ENCODE measurements around the gene FGFR2. TPM values are rescaled to one million over a fixed set of nuclear protein-coding genes. Genes with fewer than 3 reads are reported as not detected.

Gene FGFR2
- total and polyA plus RNA-seq, 9 of the 15 experiments (the other 6 are each of a cell fraction or from before 2014, with no cell fraction given), result 0.20 TPM; not detected in 8

DNA sequence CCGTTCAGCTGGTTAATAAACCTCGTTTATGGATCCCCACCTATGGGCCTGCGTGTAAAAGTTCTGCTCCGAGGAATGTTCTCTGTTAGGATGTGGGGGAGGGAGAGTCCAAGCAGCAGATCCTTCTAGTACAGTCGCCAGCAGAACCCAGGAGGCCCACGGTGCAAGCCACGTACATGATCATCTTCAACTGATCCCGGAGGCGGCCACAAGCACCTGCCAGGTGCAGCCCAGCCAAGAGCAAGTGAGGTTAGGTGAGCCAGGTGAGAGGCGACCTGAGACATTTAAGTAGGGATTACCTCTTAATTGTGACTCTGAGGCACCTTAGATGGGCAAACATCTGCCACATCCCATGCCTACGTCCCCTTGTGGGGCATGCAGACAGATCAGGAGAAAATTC, 18.0 kb upstream of the FGFR2 start (continued):
- TF ChIP-seq, protein P1, sequence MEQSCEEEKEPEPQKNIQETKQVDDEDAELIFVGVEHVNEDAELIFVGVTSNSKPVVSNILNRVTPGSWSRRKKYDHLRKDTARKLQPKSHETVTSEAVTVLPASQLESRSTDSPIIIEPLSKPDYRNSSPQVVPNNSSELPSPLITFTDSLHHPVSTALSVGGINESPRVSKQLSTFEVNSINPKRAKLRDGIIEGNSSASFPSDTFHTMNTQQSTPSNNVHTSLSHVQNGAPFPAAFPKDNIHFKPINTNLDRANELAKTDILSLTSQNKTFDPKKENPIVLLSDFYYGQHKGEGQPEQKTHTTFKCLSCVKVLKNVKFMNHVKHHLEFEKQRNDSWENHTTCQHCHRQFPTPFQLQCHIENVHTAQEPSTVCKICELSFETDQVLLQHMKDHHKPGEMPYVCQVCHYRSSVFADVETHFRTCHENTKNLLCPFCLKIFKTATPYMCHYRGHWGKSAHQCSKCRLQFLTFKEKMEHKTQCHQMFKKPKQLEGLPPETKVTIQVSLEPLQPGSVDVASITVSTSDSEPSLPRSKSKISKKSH (CRISPR knock-in tag; IDR thresholded peaks at IDR 0.05), result no peak
- TF ChIP-seq, protein P2, sequence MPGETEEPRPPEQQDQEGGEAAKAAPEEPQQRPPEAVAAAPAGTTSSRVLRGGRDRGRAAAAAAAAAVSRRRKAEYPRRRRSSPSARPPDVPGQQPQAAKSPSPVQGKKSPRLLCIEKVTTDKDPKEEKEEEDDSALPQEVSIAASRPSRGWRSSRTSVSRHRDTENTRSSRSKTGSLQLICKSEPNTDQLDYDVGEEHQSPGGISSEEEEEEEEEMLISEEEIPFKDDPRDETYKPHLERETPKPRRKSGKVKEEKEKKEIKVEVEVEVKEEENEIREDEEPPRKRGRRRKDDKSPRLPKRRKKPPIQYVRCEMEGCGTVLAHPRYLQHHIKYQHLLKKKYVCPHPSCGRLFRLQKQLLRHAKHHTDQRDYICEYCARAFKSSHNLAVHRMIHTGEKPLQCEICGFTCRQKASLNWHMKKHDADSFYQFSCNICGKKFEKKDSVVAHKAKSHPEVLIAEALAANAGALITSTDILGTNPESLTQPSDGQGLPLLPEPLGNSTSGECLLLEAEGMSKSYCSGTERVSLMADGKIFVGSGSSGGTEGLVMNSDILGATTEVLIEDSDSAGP (CRISPR knock-in tag; IDR thresholded peaks at IDR 0.05), result no peak
- TF ChIP-seq ZNF124 (CRISPR knock-in tag; IDR thresholded peaks at IDR 0.05), result no peak

DNA sequence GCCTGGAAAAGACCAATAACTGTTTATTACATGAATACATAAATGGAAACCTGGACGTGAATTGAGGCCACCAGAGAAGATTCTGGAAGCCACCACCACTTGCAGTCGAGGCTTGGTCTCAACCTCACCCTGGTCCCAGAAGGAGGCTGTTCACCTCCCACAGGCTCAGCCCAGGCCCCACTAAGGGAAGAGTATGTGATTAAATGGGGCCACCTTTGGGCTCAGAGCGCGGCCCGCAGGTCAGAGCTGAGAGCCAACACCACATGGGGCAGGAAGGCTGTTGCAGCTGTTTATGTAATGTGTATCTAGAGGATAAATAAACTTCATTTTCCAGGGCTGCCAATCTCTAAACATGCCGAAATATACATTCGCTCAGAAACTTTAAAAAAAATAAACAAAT, 17.6 kb upstream of the FGFR2 start:
- no peaks in the 10 kb centered on the region for H3K79me2 ChIP-seq (ENCODE audit: control insufficient read depth, insufficient read depth, low read length)
- no peak for DNase-seq (ENCODE audit: extremely low read depth in 1 of 4, low spot score in 3 of 4)
- H3K4me3 ChIP-seq, result no peak overlapping the region
- no peaks in the 10 kb centered on the region for H3K9me1 ChIP-seq (ENCODE audit: control insufficient read depth, insufficient read depth, low read length)
- ATAC-seq, result no peak
- no peaks in the 10 kb centered on the region for H3K9me3 ChIP-seq (replicated peaks; ENCODE audit: control insufficient read depth, insufficient read depth, low read depth, low read length)
- 0% methylated on average over 5 of the region's 7 CpGs for WGBS (ENCODE audit: insufficient coverage, low coverage, missing lambda C conversion rate)
- in situ Hi-C loops (cut with MboI), result no loop called here
- BruUV-seq (replicated peaks), result no TSS peak
- H3K4me2 ChIP-seq (ENCODE audit: insufficient read depth, low read length), result no peak overlapping the region
- intact Hi-C loops (cut with micrococcal nuclease), result no loop called here
- H3K27me3 ChIP-seq (ENCODE audit: control insufficient read depth in 2 of 2, insufficient read depth in 2 of 2, low read length in 2 of 2), result peaks cover 0 to 14% of the 10 kb centered on the region in 2 experiments; a peak in 2 of 5 replicates
- no peak overlapping the region for H3K27ac ChIP-seq (ENCODE audit: extremely low read depth, low read depth, low read length)
- no peaks in the 10 kb centered on the region for H3K36me3 ChIP-seq (ENCODE audit: control insufficient read depth, insufficient read depth, low read length)
- no peak overlapping the region for H3K9ac ChIP-seq (ENCODE audit: insufficient read depth in 1 of 2, low read depth in 2 of 2, low read length in 2 of 2)
- ChIA-PET POLR2A (no interaction called here), CTCF (ENCODE audit: low intra/inter-chr PET ratio) (no interaction called here)
- no peak overlapping the region for H2AFZ ChIP-seq (ENCODE audit: low read depth, low read length)
- no peaks in the 10 kb centered on the region for H4K20me1 ChIP-seq (replicated peaks; ENCODE audit: control insufficient read depth, insufficient read depth, low read length)
- no peak for FAIRE-seq
- TF ChIP-seq DDX20 (tag; IDR thresholded peaks at IDR 0.05; ENCODE audit: low read depth) (no peak), ZSCAN29 (IDR thresholded peaks at IDR 0.05) (no peak), TARDBP (IDR thresholded peaks at IDR 0.05) (no peak), NCOA2 (IDR thresholded peaks at IDR 0.05; ENCODE audit: partially characterized antibody in 2 of 2) (no peak), ZNF436 (CRISPR knock-in tag; IDR thresholded peaks at IDR 0.05) (no peak), HNRNPK (IDR thresholded peaks at IDR 0.05; ENCODE audit: low read depth, low read length, poor library complexity, severe bottlenecking) (no peak)
- TF ChIP-seq, protein P3, sequence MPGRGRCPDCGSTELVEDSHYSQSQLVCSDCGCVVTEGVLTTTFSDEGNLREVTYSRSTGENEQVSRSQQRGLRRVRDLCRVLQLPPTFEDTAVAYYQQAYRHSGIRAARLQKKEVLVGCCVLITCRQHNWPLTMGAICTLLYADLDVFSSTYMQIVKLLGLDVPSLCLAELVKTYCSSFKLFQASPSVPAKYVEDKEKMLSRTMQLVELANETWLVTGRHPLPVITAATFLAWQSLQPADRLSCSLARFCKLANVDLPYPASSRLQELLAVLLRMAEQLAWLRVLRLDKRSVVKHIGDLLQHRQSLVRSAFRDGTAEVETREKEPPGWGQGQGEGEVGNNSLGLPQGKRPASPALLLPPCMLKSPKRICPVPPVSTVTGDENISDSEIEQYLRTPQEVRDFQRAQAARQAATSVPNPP (IDR thresholded peaks at IDR 0.05; ENCODE audit: borderline replicate concordance, insufficient read depth, insufficient read length), result no peak
- H3K4me1 ChIP-seq (replicated peaks in 1 of 2; ENCODE audit: control insufficient read depth in 2 of 2, insufficient read depth in 2 of 2, low read length in 2 of 2), result no peaks in the 10 kb centered on the region
